Activated naive CD4-positive, alpha-beta T cell treated with anti-CD3 and anti-CD28 coated beads for 36 hours (primary cell): ENCODE data around the gene SPART. TPM values are rescaled to one million over a fixed set of nuclear protein-coding genes. Genes with fewer than 3 reads are reported as not detected.

ENCODE experiments used
- CTCF ChIA-PET: fragments of 350-600 bp; sonication (Branson Sonifier 250); formaldehyde crosslinking; loops from one replicate; lab custom pipeline; 2021; ENCODE audit warnings: antibody characterized with exemption; lab: Charles Lee
- DNase-seq: peaks from one replicate; pipeline ENCODE4 v3.0.0-alpha.2; 2020
- H3K27ac Mint-ChIP-seq: one replicate; pipeline ENCODE4 v1.8.0; 2021; ENCODE audit warnings: mild to moderate bottlenecking, mixed read lengths
- H3K27me3 Mint-ChIP-seq: one replicate; pipeline ENCODE4 v1.8.0; 2021; ENCODE audit warnings: low read depth, mixed read lengths
- H3K36me3 Mint-ChIP-seq: one replicate; pipeline ENCODE4 v1.8.0; 2021; ENCODE audit warnings: low read depth, mixed read lengths
- H3K4me1 Mint-ChIP-seq: one replicate; pipeline ENCODE4 v1.8.0; 2021; ENCODE audit warnings: low read depth, mixed read lengths
- H3K4me3 Mint-ChIP-seq: one replicate; pipeline ENCODE4 v1.8.0; 2021; ENCODE audit warnings: mild to moderate bottlenecking, moderate library complexity, mixed read lengths
- H3K9me3 Mint-ChIP-seq: one replicate; pipeline ENCODE4 v1.8.0; 2021; ENCODE audit warnings: mixed read lengths
- intact Hi-C: fragments of 100-400 bp; cut with micrococcal nuclease; formaldehyde crosslinking; loops from one replicate; pipeline ENCODE4 v1.15.1; 2023
- total RNA-seq, 2 experiments: library from RNA; stranded (reverse); gene quantifications; one replicate each; pipeline ENCODE4 v1.2.3, GENCODE V29; 2021

Gene SPART
- total RNA-seq, 2 experiments from 2014 or later, result 12.5 to 17.0 TPM

- CTCF ChIA-PET, result interaction anchor here (1.1 kb wide), 1 partner anchor 14 kb away, joined by 3 read pairs; no protein-coding TSS in a partner anchor
- no peaks in the 10 kb centered on the region for H3K36me3 Mint-ChIP-seq
- peaks cover 18% of the 10 kb centered on the region for H3K27me3 Mint-ChIP-seq
- no peak overlapping the region for H3K4me3 Mint-ChIP-seq
- H3K9me3 Mint-ChIP-seq, result no peaks in the 10 kb centered on the region
- intact Hi-C loops, result no loop called here
- DNase-seq, result no peak
- no peak overlapping the region for H3K27ac Mint-ChIP-seq
- H3K4me1 Mint-ChIP-seq, result no peaks in the 10 kb centered on the region
These were observed 17.2 kb upstream of the SPART start for GRCh38 chr13:36363366-36363863.

- DNase-seq, result no peak
- Mint-ChIP-seq H3K27ac (no peak overlapping the region), H3K27me3 (peaks cover 18% of the 10 kb centered on the region), H3K4me1 (no peaks in the 10 kb centered on the region), H3K4me3 (no peak overlapping the region), H3K36me3 (no peaks in the 10 kb centered on the region), H3K9me3 (no peaks in the 10 kb centered on the region)
- intact Hi-C loops, result no loop called here
- CTCF ChIA-PET, result no interaction called here
These were observed 16.7 kb upstream of the SPART start for GRCh38 chr13:36362914-36363313.

GRCh38 chr13:36362251-36362650 is 16.1 kb upstream of the SPART start:
- Mint-ChIP-seq H3K9me3 (no peaks in the 10 kb centered on the region), H3K27me3 (peaks cover 18% of the 10 kb centered on the region), H3K36me3 (no peaks in the 10 kb centered on the region), H3K4me3 (no peak overlapping the region), H3K27ac (no peak overlapping the region), H3K4me1 (no peaks in the 10 kb centered on the region)
- intact Hi-C loops, result no loop called here
- CTCF ChIA-PET, result no interaction called here
- no peak for DNase-seq

- Mint-ChIP-seq H3K9me3 (no peaks in the 10 kb centered on the region), H3K27me3 (peaks cover 18% of the 10 kb centered on the region), H3K4me3 (no peak overlapping the region), H3K36me3 (no peaks in the 10 kb centered on the region), H3K27ac (no peak overlapping the region), H3K4me1 (no peaks in the 10 kb centered on the region)
- DNase-seq, result no peak
- CTCF ChIA-PET, result interaction anchor here (1.0 kb wide), 1 partner anchor 13 kb away, joined by 3 read pairs; no protein-coding TSS in a partner anchor
- intact Hi-C loops, result no loop called here
These were observed 14.7 kb upstream of the SPART start for GRCh38 chr13:36360903-36361302.

- CTCF ChIA-PET, result interaction anchor here (0.6 to 2.3 kb wide), 2 partner anchors 13 to 22 kb away, joined by 5 to 10 read pairs; no protein-coding TSS in a partner anchor
- Mint-ChIP-seq H3K27me3 (peaks cover 14% of the 10 kb centered on the region), H3K9me3 (no peaks in the 10 kb centered on the region), H3K36me3 (no peaks in the 10 kb centered on the region), H3K4me1 (no peaks in the 10 kb centered on the region), H3K4me3 (no peak overlapping the region), H3K27ac (no peak overlapping the region)
- intact Hi-C loops, result no loop called here
- no peak for DNase-seq
These were observed 13.2 kb upstream of the SPART start for GRCh38 chr13:36359301-36359950.

GRCh38 chr13:36358175-36358718 is 12.1 kb upstream of the SPART start:
- no peaks in the 10 kb centered on the region for H3K9me3 Mint-ChIP-seq
- no peaks in the 10 kb centered on the region for H3K36me3 Mint-ChIP-seq
- CTCF ChIA-PET, result interaction anchor here (1.3 to 2.3 kb wide), 2 partner anchors 12 to 75 kb away, joined by 3 to 10 read pairs; no protein-coding TSS in a partner anchor
- intact Hi-C loops, result no loop called here
- H3K4me3 Mint-ChIP-seq, result no peak overlapping the region
- H3K27me3 Mint-ChIP-seq, result peaks cover 9% of the 10 kb centered on the region
- H3K27ac Mint-ChIP-seq, result no peak overlapping the region
- H3K4me1 Mint-ChIP-seq, result no peaks in the 10 kb centered on the region
- DNase-seq, result no peak

GRCh38 chr13:36357692-36358091 is 11.5 kb upstream of the SPART start:
- intact Hi-C loops, result no loop called here
- Mint-ChIP-seq H3K36me3 (no peaks in the 10 kb centered on the region), H3K27ac (no peak overlapping the region), H3K4me3 (no peak overlapping the region), H3K27me3 (peaks cover 8% of the 10 kb centered on the region), H3K9me3 (no peaks in the 10 kb centered on the region), H3K4me1 (no peaks in the 10 kb centered on the region)
- CTCF ChIA-PET, result interaction anchor here (1.3 to 2.3 kb wide), 2 partner anchors 11 to 75 kb away, joined by 3 to 10 read pairs; no protein-coding TSS in a partner anchor
- no peak for DNase-seq

- no peaks in the 10 kb centered on the region for H3K36me3 Mint-ChIP-seq
- DNase-seq, result no peak
- no peaks in the 10 kb centered on the region for H3K9me3 Mint-ChIP-seq
- no peak overlapping the region for H3K27ac Mint-ChIP-seq
- no peak overlapping the region for H3K4me3 Mint-ChIP-seq
- no peaks in the 10 kb centered on the region for H3K4me1 Mint-ChIP-seq
- peaks cover 5% of the 10 kb centered on the region for H3K27me3 Mint-ChIP-seq
- CTCF ChIA-PET, result no interaction called here
- intact Hi-C loops, result no loop called here
These were observed 11.0 kb upstream of the SPART start for GRCh38 chr13:36357231-36357630.

- Mint-ChIP-seq H3K4me1 (no peaks in the 10 kb centered on the region), H3K27me3 (peaks cover 5% of the 10 kb centered on the region), H3K9me3 (no peaks in the 10 kb centered on the region), H3K4me3 (no peak overlapping the region), H3K27ac (no peak overlapping the region), H3K36me3 (no peaks in the 10 kb centered on the region)
- intact Hi-C loops, result no loop called here
- CTCF ChIA-PET, result no interaction called here
- no peak for DNase-seq
These were observed 9.9 kb upstream of the SPART start for GRCh38 chr13:36356058-36356457.

GRCh38 chr13:36355632-36356031 is 9.4 kb upstream of the SPART start:
- H3K4me3 Mint-ChIP-seq, result no peak overlapping the region
- H3K9me3 Mint-ChIP-seq, result no peaks in the 10 kb centered on the region
- no peaks in the 10 kb centered on the region for H3K4me1 Mint-ChIP-seq
- CTCF ChIA-PET, result no interaction called here
- H3K36me3 Mint-ChIP-seq, result no peaks in the 10 kb centered on the region
- no peak for DNase-seq
- H3K27me3 Mint-ChIP-seq, result peaks cover 5% of the 10 kb centered on the region
- H3K27ac Mint-ChIP-seq, result no peak overlapping the region
- intact Hi-C loops, result no loop called here

- Mint-ChIP-seq H3K9me3 (no peaks in the 10 kb centered on the region), H3K4me3 (no peak overlapping the region), H3K27me3 (no peaks in the 10 kb centered on the region), H3K27ac (no peak overlapping the region), H3K36me3 (no peaks in the 10 kb centered on the region), H3K4me1 (no peaks in the 10 kb centered on the region)
- DNase-seq, result no peak
- CTCF ChIA-PET, result no interaction called here
- intact Hi-C loops, result no loop called here
These were observed 8.8 kb upstream of the SPART start for GRCh38 chr13:36354842-36355623.

GRCh38 chr13:36353001-36353400 is 6.8 kb upstream of the SPART start:
- no peak overlapping the region for H3K4me3 Mint-ChIP-seq
- H3K9me3 Mint-ChIP-seq, result no peaks in the 10 kb centered on the region
- H3K36me3 Mint-ChIP-seq, result no peaks in the 10 kb centered on the region
- DNase-seq, result no peak
- no peak overlapping the region for H3K27ac Mint-ChIP-seq
- no peaks in the 10 kb centered on the region for H3K27me3 Mint-ChIP-seq
- CTCF ChIA-PET, result no interaction called here
- H3K4me1 Mint-ChIP-seq, result no peaks in the 10 kb centered on the region
- intact Hi-C loops, result no loop called here
